SIG-M5 treated with dmso at 0.1 percent for 504 hours (cell line): ENCODE data around the gene NXNL1.

Experiments used
- DNase-seq: peaks from one replicate; lab custom pipeline; 2025; ENCODE audit not compliant: unreplicated experiment; lab: John Stamatoyannopoulos, UW

The NXNL1 gene

GRCh38 chr19:17421942-17422341 is 38.8 kb downstream of the NXNL1 start:
- no peak for DNase-seq

- DNase-seq, result no peak
Observed at GRCh38 chr19:17420475-17420924, 40.2 kb downstream of the NXNL1 start.

- peak; percentile 95 for DNase-seq
Observed at GRCh38 chr19:17419621-17420474, 40.9 kb downstream of the NXNL1 start, which contains the start of gene MVB12A. Gene MVB12A, plus strand, starts transcription at chr19:17420047. Its CDS starts 89 bp downstream, at chr19:17420136.

- no peak for DNase-seq
Observed at GRCh38 chr19:17419154-17419620, 41.5 kb downstream of the NXNL1 start.

- no peak for DNase-seq
Observed at GRCh38 chr19:17418710-17419109, 42.0 kb downstream of the NXNL1 start.

GRCh38 chr19:17415121-17415520 is 45.6 kb downstream of the NXNL1 start:
- DNase-seq, result no peak

- DNase-seq, result no peak
Observed at GRCh38 chr19:17414097-17414496, 46.6 kb downstream of the NXNL1 start.

- no peak for DNase-seq
Observed at GRCh38 chr19:17411801-17412200, 48.9 kb downstream of the NXNL1 start.

GRCh38 chr19:17409990-17410389 is 50.7 kb downstream of the NXNL1 start:
- DNase-seq, result no peak

- DNase-seq, result no peak
Observed at GRCh38 chr19:17406887-17407196, 53.9 kb downstream of the NXNL1 start.

- DNase-seq, result no peak
Observed at GRCh38 chr19:17406046-17406886, 54.5 kb downstream of the NXNL1 start.
